ENCODE data around the gene STRN4. TPM values are rescaled to one million over a fixed set of nuclear protein-coding genes. Genes with fewer than 3 reads are reported as not detected.
A peak's percentile ranks its signal among the peaks of the same experiment; 100 is the strongest.

STRN4 gene
- total and polyA plus RNA-seq, 9 of the 15 experiments (the other 6 are each of a cell fraction or from before 2014, with no cell fraction given): 0.62 to 83.7 (median 36.9) TPM

GRCh38 chr19:46786236-46787039 lies 40.2 kb upstream of the STRN4 start (continued):
- TF ChIP-seq, protein P1, sequence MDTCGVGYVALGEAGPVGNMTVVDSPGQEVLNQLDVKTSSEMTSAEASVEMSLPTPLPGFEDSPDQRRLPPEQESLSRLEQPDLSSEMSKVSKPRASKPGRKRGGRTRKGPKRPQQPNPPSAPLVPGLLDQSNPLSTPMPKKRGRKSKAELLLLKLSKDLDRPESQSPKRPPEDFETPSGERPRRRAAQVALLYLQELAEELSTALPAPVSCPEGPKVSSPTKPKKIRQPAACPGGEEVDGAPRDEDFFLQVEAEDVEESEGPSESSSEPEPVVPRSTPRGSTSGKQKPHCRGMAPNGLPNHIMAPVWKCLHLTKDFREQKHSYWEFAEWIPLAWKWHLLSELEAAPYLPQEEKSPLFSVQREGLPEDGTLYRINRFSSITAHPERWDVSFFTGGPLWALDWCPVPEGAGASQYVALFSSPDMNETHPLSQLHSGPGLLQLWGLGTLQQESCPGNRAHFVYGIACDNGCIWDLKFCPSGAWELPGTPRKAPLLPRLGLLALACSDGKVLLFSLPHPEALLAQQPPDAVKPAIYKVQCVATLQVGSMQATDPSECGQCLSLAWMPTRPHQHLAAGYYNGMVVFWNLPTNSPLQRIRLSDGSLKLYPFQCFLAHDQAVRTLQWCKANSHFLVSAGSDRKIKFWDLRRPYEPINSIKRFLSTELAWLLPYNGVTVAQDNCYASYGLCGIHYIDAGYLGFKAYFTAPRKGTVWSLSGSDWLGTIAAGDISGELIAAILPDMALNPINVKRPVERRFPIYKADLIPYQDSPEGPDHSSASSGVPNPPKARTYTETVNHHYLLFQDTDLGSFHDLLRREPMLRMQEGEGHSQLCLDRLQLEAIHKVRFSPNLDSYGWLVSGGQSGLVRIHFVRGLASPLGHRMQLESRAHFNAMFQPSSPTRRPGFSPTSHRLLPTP (IDR thresholded peaks at IDR 0.05; ENCODE audit: borderline replicate concordance, extremely low read depth, insufficient read length): no peak
- no peak; a peak in 1 of 4 replicates for TF ChIP-seq KDM1A (IDR thresholded peaks at IDR 0.05)
- TF ChIP-seq GMEB1 (CRISPR knock-in tag; IDR thresholded peaks at IDR 0.05): no peak
- 0 out of 2 replicates have a peak, but pooled peaks have one; percentile 76 for TF ChIP-seq NFRKB (IDR thresholded peaks at IDR 0.05; ENCODE audit: low read depth)
- peak; percentile 85 for TF ChIP-seq NFATC3 (IDR thresholded peaks at IDR 0.05)
- TF ChIP-seq ZNF318 (IDR thresholded peaks at IDR 0.05; ENCODE audit: borderline replicate concordance in 1 of 2, low read depth in 1 of 2): peak in 1 of 2 experiments; percentile 98; a peak in 2 of 4 replicates
- TF ChIP-seq RNF219 (CRISPR knock-in tag; IDR thresholded peaks at IDR 0.05): no peak
- no peak for TF ChIP-seq ZNF76 (CRISPR knock-in tag; IDR thresholded peaks at IDR 0.05; ENCODE audit: borderline replicate concordance)
